NB4 (cell line): ENCODE results near the gene TSTD2.

ENCODE experiments used
- DNase-seq: peaks from one replicate; pipeline ENCODE4 v3.0.0; 2010; ENCODE audit warnings: low read depth
- H3K4me3 ChIP-seq: one replicate; pipeline ENCODE4 v1.5.1; 2011; ENCODE audit warnings: mild to moderate bottlenecking, low read depth, low read length, moderate library complexity
- MYC ChIP-seq: IDR thresholded peaks from 2 replicates; pipeline ENCODE4 v1.6.1; 2011; ENCODE audit warnings: low read depth, low read length
- POLR2A ChIP-seq: IDR thresholded peaks from 2 replicates; pipeline ENCODE4 v1.6.1; 2011; ENCODE audit warnings: mild to moderate bottlenecking; ENCODE audit not compliant: insufficient read length; ENCODE audit errors: extremely low read depth
- TF ChIP-seq, protein P1 (sequence below): IDR thresholded peaks from one replicate; pipeline ENCODE4 v1.5.1; 2012; ENCODE audit warnings: low read depth, low read length
- TF ChIP-seq, protein P2 (sequence below): IDR thresholded peaks from 2 replicates; pipeline ENCODE4 v1.6.1; 2011; ENCODE audit warnings: low read depth, low read length

TSTD2 gene

DNA sequence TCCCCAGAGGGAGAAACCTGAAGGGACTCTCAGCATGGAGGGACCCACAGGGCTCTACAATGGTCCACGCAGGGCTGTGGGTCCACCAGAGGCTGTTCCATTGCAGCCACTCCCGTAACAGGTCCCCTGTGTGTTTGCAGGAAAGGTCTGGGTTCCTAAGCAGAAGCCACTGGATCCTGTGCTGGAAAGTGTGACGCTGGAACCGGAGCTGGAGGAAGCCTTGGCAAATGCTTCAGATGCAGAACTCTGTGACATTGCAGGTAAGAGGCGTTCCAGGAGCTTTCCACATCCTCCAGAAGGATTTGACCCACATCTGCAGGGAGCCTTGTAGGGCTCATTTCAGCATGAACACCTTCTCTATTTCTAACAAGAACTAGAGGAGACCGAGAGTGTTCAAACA is 80.0 kb downstream of the TSTD2 start:
- no peak overlapping the region for H3K4me3 ChIP-seq
- TF ChIP-seq POLR2A, result no peak
- no peak for TF ChIP-seq MYC
- TF ChIP-seq, protein P1, sequence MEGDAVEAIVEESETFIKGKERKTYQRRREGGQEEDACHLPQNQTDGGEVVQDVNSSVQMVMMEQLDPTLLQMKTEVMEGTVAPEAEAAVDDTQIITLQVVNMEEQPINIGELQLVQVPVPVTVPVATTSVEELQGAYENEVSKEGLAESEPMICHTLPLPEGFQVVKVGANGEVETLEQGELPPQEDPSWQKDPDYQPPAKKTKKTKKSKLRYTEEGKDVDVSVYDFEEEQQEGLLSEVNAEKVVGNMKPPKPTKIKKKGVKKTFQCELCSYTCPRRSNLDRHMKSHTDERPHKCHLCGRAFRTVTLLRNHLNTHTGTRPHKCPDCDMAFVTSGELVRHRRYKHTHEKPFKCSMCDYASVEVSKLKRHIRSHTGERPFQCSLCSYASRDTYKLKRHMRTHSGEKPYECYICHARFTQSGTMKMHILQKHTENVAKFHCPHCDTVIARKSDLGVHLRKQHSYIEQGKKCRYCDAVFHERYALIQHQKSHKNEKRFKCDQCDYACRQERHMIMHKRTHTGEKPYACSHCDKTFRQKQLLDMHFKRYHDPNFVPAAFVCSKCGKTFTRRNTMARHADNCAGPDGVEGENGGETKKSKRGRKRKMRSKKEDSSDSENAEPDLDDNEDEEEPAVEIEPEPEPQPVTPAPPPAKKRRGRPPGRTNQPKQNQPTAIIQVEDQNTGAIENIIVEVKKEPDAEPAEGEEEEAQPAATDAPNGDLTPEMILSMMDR, result no peak
- DNase-seq, result no peak

DNA sequence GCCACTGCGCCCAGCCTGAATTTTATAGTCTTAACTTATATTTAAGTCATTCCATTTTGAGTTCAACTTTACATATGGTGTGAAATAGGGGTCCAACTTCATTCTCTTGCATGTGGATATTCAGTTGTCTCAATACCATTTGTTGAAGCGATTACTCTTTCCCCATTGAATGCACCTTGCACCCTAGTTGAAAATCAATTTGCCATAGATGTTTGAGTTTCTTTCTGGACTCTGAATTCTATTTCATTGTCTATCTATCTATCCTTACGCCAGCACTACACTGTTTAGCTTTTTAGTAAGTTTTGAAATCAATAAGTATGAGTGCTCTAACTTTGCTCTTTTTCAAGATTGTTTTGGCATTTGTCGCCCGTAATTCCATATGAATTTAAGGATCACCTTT is 81.9 kb downstream of the TSTD2 start:
- no peak for DNase-seq
- H3K4me3 ChIP-seq, result no peak overlapping the region
- TF ChIP-seq, protein P2, sequence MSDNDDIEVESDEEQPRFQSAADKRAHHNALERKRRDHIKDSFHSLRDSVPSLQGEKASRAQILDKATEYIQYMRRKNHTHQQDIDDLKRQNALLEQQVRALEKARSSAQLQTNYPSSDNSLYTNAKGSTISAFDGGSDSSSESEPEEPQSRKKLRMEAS, result no peak
- TF ChIP-seq POLR2A (no peak), MYC (no peak)
- TF ChIP-seq, protein P1, result no peak

DNA sequence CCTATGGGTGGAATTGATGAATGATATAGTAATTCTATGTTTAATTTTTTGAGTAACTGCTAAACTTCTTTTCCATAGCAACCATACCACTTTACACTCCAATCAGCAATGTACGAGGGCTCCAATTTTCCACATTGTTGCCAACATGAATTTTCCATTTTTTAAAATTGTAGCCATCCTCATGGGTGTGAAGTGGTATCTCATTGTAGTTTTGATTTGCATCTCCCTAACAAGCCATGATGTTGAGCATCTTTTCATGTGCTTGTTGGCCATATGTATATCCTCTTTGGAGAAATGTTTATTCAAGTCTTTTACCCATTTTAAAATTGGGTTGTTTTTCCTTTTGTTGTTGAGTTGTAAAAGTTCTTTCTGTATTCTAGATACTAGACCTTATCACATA is 82.8 kb downstream of the TSTD2 start:
- TF ChIP-seq, protein P2, result no peak
- TF ChIP-seq, protein P1, result no peak
- TF ChIP-seq POLR2A, result no peak
- no peak for TF ChIP-seq MYC
- no peak for DNase-seq
- H3K4me3 ChIP-seq, result no peak overlapping the region
